ENCODE results near the gene TBC1D24.

TBC1D24 gene

GRCh38 chr16:2459647-2460390, 15.1 kb upstream of the TBC1D24 start, which contains the start of gene TEDC2:
Gene TEDC2, plus strand, starts transcription at chr16:2460109. Its CDS starts 36 bp downstream, at chr16:2460145.
- no peak for TF ChIP-seq PAX5 (IDR thresholded peaks at IDR 0.05; ENCODE audit: insufficient read depth, low read length, severe bottlenecking)
- no peak for TF ChIP-seq POLR2AphosphoS5 (IDR thresholded peaks at IDR 0.05; ENCODE audit: low read depth, low read length)
- TF ChIP-seq POLR2A (IDR thresholded peaks at IDR 0.05; ENCODE audit: low read depth, low read length), result no peak
- TF ChIP-seq SPI1 (IDR thresholded peaks at IDR 0.05; ENCODE audit: low read depth, low read length), result no peak
- TF ChIP-seq POU2F2 (IDR thresholded peaks at IDR 0.05; ENCODE audit: low read depth, low read length), result no peak
- TF ChIP-seq TAF1 (IDR thresholded peaks at IDR 0.05; ENCODE audit: low read depth, low read length), result no peak

DNA sequence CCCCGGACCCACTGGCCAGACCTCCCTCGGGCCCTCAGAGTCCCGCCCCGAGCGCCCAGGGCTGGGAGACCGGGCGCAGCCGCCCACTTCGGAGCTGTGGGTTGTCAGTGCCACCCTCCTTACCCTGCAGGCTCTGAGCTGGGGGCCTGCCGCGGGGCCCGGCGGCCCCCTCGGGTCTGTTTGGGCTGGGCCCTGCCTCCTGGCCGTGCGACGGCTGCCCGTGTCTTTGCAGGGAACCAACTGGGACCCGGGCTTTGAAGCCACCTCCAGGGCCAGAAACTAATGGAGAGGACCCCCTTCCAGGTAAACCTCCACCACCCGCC, 14.6 kb upstream of the TBC1D24 start:
- FAIRE-seq (no peak), DNase-seq (ENCODE audit: insufficient read length, low spot score) (no peak)
- no peak for TF ChIP-seq POLR2AphosphoS5 (IDR thresholded peaks at IDR 0.05; ENCODE audit: low read depth, low read length)
- no peak for TF ChIP-seq SPI1 (IDR thresholded peaks at IDR 0.05; ENCODE audit: low read depth, low read length)
- no peak for TF ChIP-seq POU2F2 (IDR thresholded peaks at IDR 0.05; ENCODE audit: low read depth, low read length)
- TF ChIP-seq TAF1 (IDR thresholded peaks at IDR 0.05; ENCODE audit: low read depth, low read length), result no peak
- TF ChIP-seq PAX5 (IDR thresholded peaks at IDR 0.05; ENCODE audit: insufficient read depth, low read length, severe bottlenecking), result no peak
- TF ChIP-seq POLR2A (IDR thresholded peaks at IDR 0.05; ENCODE audit: low read depth, low read length), result no peak

More at GRCh38 chr16:2459647-2460390, 15.1 kb upstream of the TBC1D24 start, which contains the start of gene TEDC2:
- peak; percentile 97 for FAIRE-seq
- DNase-seq (ENCODE audit: insufficient read length, low spot score), result peak; percentile 100

- TF ChIP-seq POLR2AphosphoS5 (IDR thresholded peaks at IDR 0.05; ENCODE audit: low read depth, low read length) (no peak), PAX5 (IDR thresholded peaks at IDR 0.05; ENCODE audit: insufficient read depth, low read length, severe bottlenecking) (no peak), SPI1 (IDR thresholded peaks at IDR 0.05; ENCODE audit: low read depth, low read length) (no peak), POU2F2 (IDR thresholded peaks at IDR 0.05; ENCODE audit: low read depth, low read length) (no peak), POLR2A (IDR thresholded peaks at IDR 0.05; ENCODE audit: low read depth, low read length) (no peak), TAF1 (IDR thresholded peaks at IDR 0.05; ENCODE audit: low read depth, low read length) (no peak)
- no peak for DNase-seq (ENCODE audit: insufficient read length, low spot score)
- no peak for FAIRE-seq
Observed at GRCh38 chr16:2460916-2461315, 14.0 kb upstream of the TBC1D24 start.

DNA sequence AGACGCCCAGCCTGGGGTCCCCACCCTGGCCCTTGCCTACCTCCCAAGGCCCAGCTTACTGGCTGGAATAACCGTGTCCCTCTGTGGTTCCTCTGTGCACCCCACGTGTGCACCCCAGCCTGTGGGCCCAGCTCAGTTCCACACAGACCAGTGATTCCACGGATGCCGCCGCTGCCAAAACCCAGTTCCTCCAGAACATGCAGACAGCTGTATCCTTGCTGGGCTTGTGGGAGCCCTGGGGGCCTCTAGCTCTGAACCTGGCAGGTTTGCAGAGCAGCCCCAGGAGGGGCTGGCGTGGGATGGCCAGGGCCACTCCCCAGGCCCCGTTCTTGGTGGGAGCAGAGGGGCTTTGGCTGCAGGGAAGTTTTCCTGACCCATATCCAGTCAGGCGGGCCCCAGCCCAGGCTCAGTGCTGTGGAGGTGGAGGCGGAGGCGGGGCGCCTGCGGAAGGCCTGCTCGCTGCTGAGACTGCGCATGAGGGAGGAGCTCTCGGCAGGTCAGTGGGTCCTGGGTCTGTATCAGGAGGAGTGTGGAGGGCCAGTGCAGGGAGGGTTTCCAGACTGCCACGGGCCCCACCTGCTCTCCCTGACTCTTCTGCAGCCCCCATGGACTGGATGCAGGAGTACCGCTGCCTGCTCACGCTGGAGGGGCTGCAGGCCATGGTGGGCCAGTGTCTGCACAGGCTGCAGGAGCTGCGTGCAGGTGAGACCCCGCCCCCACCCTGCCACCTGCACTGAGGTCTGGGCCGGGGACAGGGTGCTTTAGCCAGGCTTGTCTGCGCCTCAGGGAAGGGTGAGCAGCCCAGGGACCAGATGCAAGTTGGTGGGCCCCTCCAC, 12.7 kb upstream of the TBC1D24 start:
- DNase-seq (ENCODE audit: insufficient read length, low spot score), result no peak
- TF ChIP-seq POU2F2 (IDR thresholded peaks at IDR 0.05; ENCODE audit: low read depth, low read length) (no peak), PAX5 (IDR thresholded peaks at IDR 0.05; ENCODE audit: insufficient read depth, low read length, severe bottlenecking) (no peak), TAF1 (IDR thresholded peaks at IDR 0.05; ENCODE audit: low read depth, low read length) (no peak), POLR2AphosphoS5 (IDR thresholded peaks at IDR 0.05; ENCODE audit: low read depth, low read length) (no peak), SPI1 (IDR thresholded peaks at IDR 0.05; ENCODE audit: low read depth, low read length) (no peak), POLR2A (IDR thresholded peaks at IDR 0.05; ENCODE audit: low read depth, low read length) (no peak)
- FAIRE-seq, result no peak

GRCh38 chr16:2464333-2464732, 10.6 kb upstream of the TBC1D24 start:
- no peak for FAIRE-seq
- no peak for DNase-seq (ENCODE audit: insufficient read length, low spot score)
- TF ChIP-seq POLR2A (IDR thresholded peaks at IDR 0.05; ENCODE audit: low read depth, low read length), result no peak
- no peak for TF ChIP-seq POLR2AphosphoS5 (IDR thresholded peaks at IDR 0.05; ENCODE audit: low read depth, low read length)
- TF ChIP-seq PAX5 (IDR thresholded peaks at IDR 0.05; ENCODE audit: insufficient read depth, low read length, severe bottlenecking), result no peak
- no peak for TF ChIP-seq POU2F2 (IDR thresholded peaks at IDR 0.05; ENCODE audit: low read depth, low read length)
- TF ChIP-seq TAF1 (IDR thresholded peaks at IDR 0.05; ENCODE audit: low read depth, low read length), result no peak
- no peak for TF ChIP-seq SPI1 (IDR thresholded peaks at IDR 0.05; ENCODE audit: low read depth, low read length)

DNA sequence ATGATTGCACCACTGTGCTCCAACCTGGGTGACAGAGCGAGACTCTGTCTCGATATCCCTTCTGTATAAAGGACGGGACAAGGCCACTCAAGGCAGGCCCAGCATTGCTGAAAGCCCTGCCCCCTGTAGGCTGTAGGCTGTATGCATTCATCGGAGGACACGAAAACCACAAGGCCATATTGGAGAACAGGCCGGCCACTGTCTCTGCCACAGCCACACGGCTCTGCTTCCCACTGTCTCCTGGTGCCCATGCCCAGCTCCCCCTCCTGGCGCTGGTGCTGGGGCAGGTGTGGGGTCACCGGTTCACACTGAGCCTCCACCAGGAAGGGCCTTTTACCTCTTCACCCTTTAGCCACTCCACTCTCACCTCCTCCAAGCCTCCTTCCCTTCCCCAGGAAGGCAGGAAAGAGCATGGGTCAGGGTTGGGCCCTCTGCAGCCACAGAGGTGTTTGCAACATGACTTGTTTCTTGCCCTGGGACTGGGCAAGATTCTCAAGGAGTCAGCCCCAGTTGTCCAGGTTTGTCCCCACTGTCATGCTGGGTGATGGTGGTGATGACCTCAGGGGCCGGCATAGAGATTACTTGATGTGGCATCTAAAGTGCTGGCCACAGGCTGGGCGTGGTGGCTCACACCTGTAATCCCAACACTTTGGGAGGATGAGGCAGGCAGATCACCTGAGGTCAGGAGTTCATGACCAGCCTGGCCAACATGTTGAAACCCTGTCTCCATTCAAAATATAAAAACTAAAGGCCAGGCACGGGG, 9.1 kb upstream of the TBC1D24 start:
- FAIRE-seq (peak; percentile 71), DNase-seq (ENCODE audit: insufficient read length, low spot score) (no peak)
- no peak for TF ChIP-seq TAF1 (IDR thresholded peaks at IDR 0.05; ENCODE audit: low read depth, low read length)
- TF ChIP-seq POU2F2 (IDR thresholded peaks at IDR 0.05; ENCODE audit: low read depth, low read length), result no peak
- no peak for TF ChIP-seq PAX5 (IDR thresholded peaks at IDR 0.05; ENCODE audit: insufficient read depth, low read length, severe bottlenecking)
- no peak for TF ChIP-seq POLR2A (IDR thresholded peaks at IDR 0.05; ENCODE audit: low read depth, low read length)
- no peak for TF ChIP-seq POLR2AphosphoS5 (IDR thresholded peaks at IDR 0.05; ENCODE audit: low read depth, low read length)
- TF ChIP-seq SPI1 (IDR thresholded peaks at IDR 0.05; ENCODE audit: low read depth, low read length), result no peak

- FAIRE-seq (peak; percentile 87), DNase-seq (ENCODE audit: insufficient read length, low spot score) (no peak)
- TF ChIP-seq SPI1 (IDR thresholded peaks at IDR 0.05; ENCODE audit: low read depth, low read length) (no peak), PAX5 (IDR thresholded peaks at IDR 0.05; ENCODE audit: insufficient read depth, low read length, severe bottlenecking) (no peak), POLR2A (IDR thresholded peaks at IDR 0.05; ENCODE audit: low read depth, low read length) (no peak), TAF1 (IDR thresholded peaks at IDR 0.05; ENCODE audit: low read depth, low read length) (no peak), POU2F2 (IDR thresholded peaks at IDR 0.05; ENCODE audit: low read depth, low read length) (no peak), POLR2AphosphoS5 (IDR thresholded peaks at IDR 0.05; ENCODE audit: low read depth, low read length) (no peak)
Observed at GRCh38 chr16:2466667-2467527, 8.0 kb upstream of the TBC1D24 start.

Measured in GM12891 (cell line).